IPS-20b (cell line): ENCODE data around the gene RASGEF1C.

Experiments used
- H3K27ac ChIP-seq: one replicate; pipeline ENCODE4 v1.5.1; 2013; ENCODE audit warnings: low read length
- H3K27me3 ChIP-seq: 2 replicates; pipeline ENCODE4 v1.6.1; 2013; ENCODE audit warnings: mild to moderate bottlenecking, low read length, inconsistent platforms; ENCODE audit not compliant: insufficient read depth
- H3K36me3 ChIP-seq: 2 replicates; pipeline ENCODE4 v1.6.1; 2013; ENCODE audit warnings: low read depth, mild to moderate bottlenecking, inconsistent platforms, low read length, moderate library complexity; ENCODE audit not compliant: insufficient read depth
- H3K4me1 ChIP-seq: 2 replicates; pipeline ENCODE4 v1.6.1; 2013; ENCODE audit warnings: mild to moderate bottlenecking, control low read depth, inconsistent platforms, low read length, moderate library complexity; ENCODE audit not compliant: insufficient read depth
- H3K4me3 ChIP-seq: 2 replicates; pipeline ENCODE4 v1.5.1; 2013; ENCODE audit warnings: mild to moderate bottlenecking, low read length, inconsistent platforms
- H3K9ac ChIP-seq: 2 replicates; pipeline ENCODE4 v1.6.1; 2013; ENCODE audit warnings: low read depth, mild to moderate bottlenecking, inconsistent platforms, low read length, moderate library complexity
- H3K9me3 ChIP-seq: 2 replicates; pipeline ENCODE4 v1.6.1; 2013; ENCODE audit warnings: mild to moderate bottlenecking, low read depth, low read length, inconsistent platforms; ENCODE audit not compliant: insufficient read depth

RASGEF1C gene

GRCh38 chr5:180143656-180144364 lies 65.2 kb downstream of the RASGEF1C start:
- Histone ChIP-seq H3K27me3 (no peaks in the 10 kb centered on the region; the same call in 1 of the 2 replicates), H3K9me3 (peaks cover 8% of the 10 kb centered on the region; the same call in 1 of the 2 replicates), H3K36me3 (no peaks in the 10 kb centered on the region), H3K4me3 (no peak overlapping the region), H3K27ac (no peak overlapping the region), H3K4me1 (no peaks in the 10 kb centered on the region), H3K9ac (no peak overlapping the region)

GRCh38 chr5:180142824-180143610 lies 66.0 kb downstream of the RASGEF1C start:
- no peaks in the 10 kb centered on the region; the same call in 1 of the 2 replicates for H3K27me3 ChIP-seq

GRCh38 chr5:180142021-180142765 lies 66.8 kb downstream of the RASGEF1C start:
- no peaks in the 10 kb centered on the region; the same call in 1 of the 2 replicates for H3K27me3 ChIP-seq
- no peak overlapping the region for H3K9ac ChIP-seq
- H3K9me3 ChIP-seq, result peaks cover 4% of the 10 kb centered on the region; the same call in 1 of the 2 replicates
- H3K27ac ChIP-seq, result no peak overlapping the region
- H3K4me3 ChIP-seq, result no peak overlapping the region
- no peaks in the 10 kb centered on the region for H3K4me1 ChIP-seq
- H3K36me3 ChIP-seq, result no peaks in the 10 kb centered on the region

More at GRCh38 chr5:180142824-180143610, 66.0 kb downstream of the RASGEF1C start:
- peaks cover 4% of the 10 kb centered on the region; the same call in 1 of the 2 replicates for H3K9me3 ChIP-seq
- H3K9ac ChIP-seq, result no peak overlapping the region
- no peaks in the 10 kb centered on the region for H3K4me1 ChIP-seq
- H3K27ac ChIP-seq, result no peak overlapping the region
- H3K36me3 ChIP-seq, result no peaks in the 10 kb centered on the region
- no peak overlapping the region for H3K4me3 ChIP-seq

GRCh38 chr5:180141068-180141660 lies 67.8 kb downstream of the RASGEF1C start:
- Histone ChIP-seq H3K27ac (no peak overlapping the region), H3K9me3 (no peaks in the 10 kb centered on the region), H3K36me3 (no peaks in the 10 kb centered on the region), H3K4me1 (no peaks in the 10 kb centered on the region), H3K4me3 (no peak overlapping the region), H3K9ac (no peak overlapping the region), H3K27me3 (no peaks in the 10 kb centered on the region; the same call in 1 of the 2 replicates)

GRCh38 chr5:180140571-180140970 lies 68.4 kb downstream of the RASGEF1C start:
- Histone ChIP-seq H3K9me3 (no peaks in the 10 kb centered on the region), H3K27ac (no peak overlapping the region), H3K4me1 (no peaks in the 10 kb centered on the region), H3K36me3 (no peaks in the 10 kb centered on the region), H3K9ac (no peak overlapping the region), H3K4me3 (no peak overlapping the region), H3K27me3 (no peaks in the 10 kb centered on the region; the same call in 1 of the 2 replicates)

- H3K27me3 ChIP-seq, result no peaks in the 10 kb centered on the region; the same call in 1 of the 2 replicates
- H3K4me1 ChIP-seq, result no peaks in the 10 kb centered on the region
- no peak overlapping the region for H3K4me3 ChIP-seq
- no peak overlapping the region for H3K27ac ChIP-seq
- H3K36me3 ChIP-seq, result no peaks in the 10 kb centered on the region
- no peak overlapping the region for H3K9ac ChIP-seq
- H3K9me3 ChIP-seq, result no peaks in the 10 kb centered on the region
Measured at GRCh38 chr5:180140079-180140554, 68.9 kb downstream of the RASGEF1C start.

- Histone ChIP-seq H3K27ac (no peak overlapping the region), H3K4me1 (no peaks in the 10 kb centered on the region), H3K4me3 (no peak overlapping the region), H3K27me3 (no peaks in the 10 kb centered on the region; the same call in 1 of the 2 replicates), H3K36me3 (no peaks in the 10 kb centered on the region), H3K9me3 (no peaks in the 10 kb centered on the region), H3K9ac (no peak overlapping the region)
Measured at GRCh38 chr5:180139731-180140055, 69.3 kb downstream of the RASGEF1C start.

GRCh38 chr5:180138976-180139730 lies 69.9 kb downstream of the RASGEF1C start:
- H3K4me3 ChIP-seq, result no peak overlapping the region
- no peak overlapping the region for H3K27ac ChIP-seq
- H3K9me3 ChIP-seq, result no peaks in the 10 kb centered on the region
- no peaks in the 10 kb centered on the region for H3K4me1 ChIP-seq
- H3K36me3 ChIP-seq, result no peaks in the 10 kb centered on the region
- no peak overlapping the region for H3K9ac ChIP-seq
- H3K27me3 ChIP-seq, result no peaks in the 10 kb centered on the region; the same call in 1 of the 2 replicates

GRCh38 chr5:180138214-180138975 lies 70.6 kb downstream of the RASGEF1C start:
- Histone ChIP-seq H3K27me3 (no peaks in the 10 kb centered on the region; the same call in 1 of the 2 replicates), H3K4me3 (no peak overlapping the region), H3K9ac (no peak overlapping the region), H3K36me3 (no peaks in the 10 kb centered on the region), H3K9me3 (no peaks in the 10 kb centered on the region), H3K27ac (no peak overlapping the region), H3K4me1 (no peaks in the 10 kb centered on the region)
